ENCODE measurements around the gene EPHA2. TPM values are rescaled to one million over a fixed set of nuclear protein-coding genes. Genes with fewer than 3 reads are reported as not detected.

The EPHA2 gene
- polyA plus RNA-seq, 1 of the 3 experiments (the other 2 are of a cell fraction): 126 TPM

GRCh38 chr1:16116002-16116401 is 39.9 kb downstream of the EPHA2 start:
- no peaks in the 10 kb centered on the region for H3K79me2 ChIP-seq (ENCODE audit: insufficient read depth)
- H3K27me3 ChIP-seq (ENCODE audit: insufficient read depth): no peaks in the 10 kb centered on the region
- H3K27ac ChIP-seq (ENCODE audit: low read depth in 2 of 2, low read length in 1 of 2): no peak overlapping the region
- H3K4me2 ChIP-seq: no peak overlapping the region
- no peak for DNase-seq
- no peak overlapping the region for H3K9ac ChIP-seq
- no peaks in the 10 kb centered on the region for H4K20me1 ChIP-seq (ENCODE audit: insufficient read depth)
- no peaks in the 10 kb centered on the region for H3K9me3 ChIP-seq
- H3K36me3 ChIP-seq (replicated peaks in 1 of 2; ENCODE audit: control insufficient read depth in 1 of 2, insufficient read depth in 2 of 2, low read length in 1 of 2): no peaks in the 10 kb centered on the region
- TF ChIP-seq SIN3A (IDR thresholded peaks at IDR 0.05; ENCODE audit: borderline replicate concordance, low read depth, low read length) (no peak), SMC3 (IDR thresholded peaks at IDR 0.05; ENCODE audit: low read depth, low read length) (no peak), RAD21 (IDR thresholded peaks at IDR 0.05; ENCODE audit: low read length) (no peak), USF1 (IDR thresholded peaks at IDR 0.05; ENCODE audit: borderline replicate concordance, low read depth) (no peak), MXI1 (IDR thresholded peaks at IDR 0.05; ENCODE audit: low read depth, low read length) (no peak), POLR2AphosphoS5 (IDR thresholded peaks at IDR 0.05; ENCODE audit: low read depth, low read length) (no peak), YY1 (IDR thresholded peaks at IDR 0.05; ENCODE audit: low read depth) (no peak)
- POLR2A ChIA-PET: no interaction called here
- H3K4me1 ChIP-seq (ENCODE audit: control insufficient read depth in 1 of 2, insufficient read depth in 2 of 2, low read depth in 1 of 2, low read length in 1 of 2): peaks cover 17 to 24% of the 10 kb centered on the region in 2 experiments; a peak in 3 of 4 replicates
- WGBS (ENCODE audit: low lambda C conversion rate): 91% methylated on average over 15 of the region's 16 CpGs
- CTCF ChIA-PET: interaction anchor here (2.0 kb wide), 1 partner anchor 34 kb away, joined by 6 read pairs; no protein-coding TSS in a partner anchor
- no peak overlapping the region for H2AFZ ChIP-seq (ENCODE audit: low read depth)
- no peak overlapping the region for H3K4me3 ChIP-seq (ENCODE audit: low read depth in 2 of 2, low read length in 1 of 2)
- peaks cover 13% of the 10 kb centered on the region for H3F3A ChIP-seq (replicated peaks; ENCODE audit: insufficient read depth)
- H3K9me2 ChIP-seq: no peaks in the 10 kb centered on the region

- peaks cover 17 to 24% of the 10 kb centered on the region in 2 experiments; a peak in 3 of 4 replicates for H3K4me1 ChIP-seq (ENCODE audit: control insufficient read depth in 1 of 2, insufficient read depth in 2 of 2, low read depth in 1 of 2, low read length in 1 of 2)
- POLR2A ChIA-PET: no interaction called here
- no peak overlapping the region for H3K27ac ChIP-seq (ENCODE audit: low read depth in 2 of 2, low read length in 1 of 2)
- no peak overlapping the region for H2AFZ ChIP-seq (ENCODE audit: low read depth)
- no peak overlapping the region for H3K9ac ChIP-seq
- H3K4me3 ChIP-seq (ENCODE audit: low read depth in 2 of 2, low read length in 1 of 2): no peak overlapping the region
- no peaks in the 10 kb centered on the region for H3K9me3 ChIP-seq
- CTCF ChIA-PET: interaction anchor here (2.0 kb wide), 1 partner anchor 33 kb away, joined by 6 read pairs; no protein-coding TSS in a partner anchor
- H3K27me3 ChIP-seq (ENCODE audit: insufficient read depth): no peaks in the 10 kb centered on the region
- no peaks in the 10 kb centered on the region for H3K79me2 ChIP-seq (ENCODE audit: insufficient read depth)
- no CpG with 5 or more reads among the region's 6 CpGs for WGBS (ENCODE audit: low lambda C conversion rate)
- H3K9me2 ChIP-seq: no peaks in the 10 kb centered on the region
- peaks cover 11% of the 10 kb centered on the region for H3F3A ChIP-seq (replicated peaks; ENCODE audit: insufficient read depth)
- no peaks in the 10 kb centered on the region for H4K20me1 ChIP-seq (ENCODE audit: insufficient read depth)
- no peaks in the 10 kb centered on the region for H3K36me3 ChIP-seq (replicated peaks in 1 of 2; ENCODE audit: control insufficient read depth in 1 of 2, insufficient read depth in 2 of 2, low read length in 1 of 2)
- no peak overlapping the region for H3K4me2 ChIP-seq
- TF ChIP-seq NRF1 (IDR thresholded peaks at IDR 0.05; ENCODE audit: low read depth, low read length) (no peak), PBX3 (IDR thresholded peaks at IDR 0.05) (no peak), JUND (IDR thresholded peaks at IDR 0.05) (no peak), EP300 (IDR thresholded peaks at IDR 0.05; ENCODE audit: borderline replicate concordance in 1 of 2, low read depth in 1 of 2, low read length in 1 of 2) (no peak)
- no peak for DNase-seq
Observed at GRCh38 chr1:16115468-16115983, 40.3 kb downstream of the EPHA2 start.
